H9 (cell line): Measurements from ENCODE around the gene PCGF5. TPM values are rescaled to one million over a fixed set of nuclear protein-coding genes. Genes with fewer than 3 reads are reported as not detected.

Source experiments
- DNase-seq: peaks from one replicate; pipeline ENCODE4 v3.0.0-alpha.2; 2017
- H2AFZ ChIP-seq: one replicate; pipeline ENCODE4 v1.6.1; 2013; ENCODE audit warnings: mild to moderate bottlenecking, low read length, control low read depth, moderate library complexity
- H2AK5ac ChIP-seq: 2 replicates; pipeline ENCODE4 v1.6.1; 2013; ENCODE audit warnings: low read length, control low read depth, mixed read lengths; ENCODE audit not compliant: insufficient read length
- H2BK120ac ChIP-seq: one replicate; pipeline ENCODE4 v1.6.1; 2013; ENCODE audit warnings: low read depth, mild to moderate bottlenecking, low read length, control low read depth, inconsistent platforms; ENCODE audit not compliant: poor library complexity, severe bottlenecking
- H2BK12ac ChIP-seq: 2 replicates; pipeline ENCODE4 v1.6.1; 2013; ENCODE audit warnings: low read length, control low read depth, mixed read lengths, low read depth; ENCODE audit not compliant: insufficient read length
- H2BK15ac ChIP-seq: 2 replicates; pipeline ENCODE4 v1.6.1; 2013; ENCODE audit warnings: low read depth, low read length, control low read depth
- H2BK20ac ChIP-seq: one replicate; pipeline ENCODE4 v1.6.1; 2013; ENCODE audit warnings: low read depth, mild to moderate bottlenecking, low read length, control low read depth, inconsistent platforms; ENCODE audit not compliant: poor library complexity, severe bottlenecking
- H2BK5ac ChIP-seq: 2 replicates; pipeline ENCODE4 v1.6.1; 2013; ENCODE audit warnings: low read length, control low read depth, mixed read lengths; ENCODE audit not compliant: insufficient read length
- H3K14ac ChIP-seq: 2 replicates; pipeline ENCODE4 v1.6.1; 2013; ENCODE audit warnings: low read length, control low read depth; ENCODE audit not compliant: insufficient read depth
- H3K18ac ChIP-seq: 2 replicates; pipeline ENCODE4 v1.6.1; 2013; ENCODE audit warnings: low read depth, mild to moderate bottlenecking, mixed read lengths, low read length, control low read depth; ENCODE audit not compliant: insufficient read length
- H3K23ac ChIP-seq: 2 replicates; pipeline ENCODE4 v1.6.1; 2013; ENCODE audit warnings: low read length, control low read depth, mixed read lengths, low read depth; ENCODE audit not compliant: insufficient read length
- H3K23me2 ChIP-seq: 2 replicates; pipeline ENCODE4 v1.6.1; 2013; ENCODE audit warnings: low read depth, mild to moderate bottlenecking, mixed read lengths, low read length, control low read depth; ENCODE audit not compliant: insufficient read length, poor library complexity, severe bottlenecking
- H3K27ac ChIP-seq: 2 replicates; pipeline ENCODE4 v1.5.1; 2013; ENCODE audit warnings: low read length, control low read depth, mixed read lengths, low read depth; ENCODE audit not compliant: insufficient read length
- H3K27me3 ChIP-seq: 2 replicates; pipeline ENCODE4 v1.6.1; 2013; ENCODE audit warnings: low read length, control low read depth, inconsistent platforms; ENCODE audit not compliant: insufficient read depth
- H3K4ac ChIP-seq: 2 replicates; pipeline ENCODE4 v1.6.1; 2013; ENCODE audit warnings: low read depth, mild to moderate bottlenecking, control low read depth, inconsistent platforms, low read length, moderate library complexity
- H3K4me1 ChIP-seq: 2 replicates; pipeline ENCODE4 v1.6.1; 2013; ENCODE audit warnings: low read length, control low read depth, inconsistent platforms; ENCODE audit not compliant: insufficient read depth
- H3K4me2 ChIP-seq: 2 replicates; pipeline ENCODE4 v1.6.1; 2013; ENCODE audit warnings: low read length, control low read depth, mixed read lengths; ENCODE audit not compliant: insufficient read length, insufficient read depth
- H3K56ac ChIP-seq: 2 replicates; pipeline ENCODE4 v1.6.1; 2013; ENCODE audit warnings: low read depth, mild to moderate bottlenecking, mixed read lengths, low read length, control low read depth; ENCODE audit not compliant: insufficient read length
- H3K79me1 ChIP-seq: 2 replicates; pipeline ENCODE4 v1.6.1; 2013; ENCODE audit warnings: low read depth, mild to moderate bottlenecking, moderate library complexity, low read length, control low read depth, inconsistent platforms; ENCODE audit not compliant: insufficient read depth, poor library complexity, severe bottlenecking
- H3K79me2 ChIP-seq: 2 replicates; pipeline ENCODE4 v1.6.1; 2013; ENCODE audit warnings: low read length, control low read depth, inconsistent platforms; ENCODE audit not compliant: insufficient read depth
- H3K9ac ChIP-seq: 2 replicates; pipeline ENCODE4 v1.6.1; 2013; ENCODE audit warnings: low read length, control low read depth, mixed read lengths; ENCODE audit not compliant: insufficient read length; ENCODE audit errors: extremely low read depth
- H3K9me3 ChIP-seq: one replicate; pipeline ENCODE4 v1.6.1; 2013; ENCODE audit warnings: low read depth, low read length, inconsistent platforms; ENCODE audit not compliant: control insufficient read depth
- H3T11ph ChIP-seq: one replicate; pipeline ENCODE4 v1.6.1; 2013; ENCODE audit warnings: mild to moderate bottlenecking, low read length, control low read depth, inconsistent platforms
- H4K20me1 ChIP-seq: one replicate; pipeline ENCODE4 v1.6.1; 2013; ENCODE audit not compliant: control insufficient read depth, insufficient read length, insufficient read depth
- H4K5ac ChIP-seq: 2 replicates; pipeline ENCODE4 v1.6.1; 2013; ENCODE audit warnings: low read depth, mild to moderate bottlenecking, mixed read lengths, low read length, control low read depth; ENCODE audit not compliant: insufficient read length
- H4K8ac ChIP-seq: replicated peaks from 2 replicates; pipeline ENCODE4 v1.6.1; 2013; ENCODE audit warnings: low read length, control low read depth, mixed read lengths, low read depth; ENCODE audit not compliant: insufficient read length
- H4K91ac ChIP-seq: 2 replicates; pipeline ENCODE4 v1.6.1; 2013; ENCODE audit warnings: low read depth, mild to moderate bottlenecking, moderate library complexity, mixed read lengths, low read length, control low read depth; ENCODE audit not compliant: insufficient read length
- H3K27ac Mint-ChIP-seq, 3 experiments: 2 replicates in 2 of 3; 3 replicates in 1 of 3; pipeline ENCODE4 v1.8.0; 2020 to 2021; ENCODE audit warnings: mixed read lengths in 3 of 3, mild to moderate bottlenecking in 1 of 3, moderate library complexity in 1 of 3
- H3K27me3 Mint-ChIP-seq: 2 replicates; pipeline ENCODE4 v1.8.0; 2021; ENCODE audit warnings: low read depth, mild to moderate bottlenecking, moderate library complexity, mixed read lengths
- H3K36me3 Mint-ChIP-seq, 3 experiments: 2 replicates in 2 of 3; 3 replicates in 1 of 3; pipeline ENCODE4 v1.8.0; 2020 to 2021; ENCODE audit warnings: low read depth in 3 of 3, mixed read lengths in 3 of 3; ENCODE audit not compliant: insufficient read depth in 1 of 3
- H3K4me1 Mint-ChIP-seq, 2 experiments: 2 replicates each; pipeline ENCODE4 v1.8.0; 2020; ENCODE audit warnings: mixed read lengths in 2 of 2
- H3K4me3 Mint-ChIP-seq, 2 experiments: 2 replicates in 1 of 2; 3 replicates in 1 of 2; pipeline ENCODE4 v1.8.0; 2020 to 2021; ENCODE audit warnings: mild to moderate bottlenecking in 2 of 2, mixed read lengths in 2 of 2, moderate library complexity in 1 of 2
- H3K9me3 Mint-ChIP-seq, 2 experiments: 2 replicates in 1 of 2; 3 replicates in 1 of 2; pipeline ENCODE4 v1.8.0; 2020; ENCODE audit warnings: mild to moderate bottlenecking in 2 of 2, mixed read lengths in 2 of 2, moderate library complexity in 1 of 2
- total RNA-seq: library from RNA; stranded (reverse); gene quantifications from 2 replicates; pipeline ENCODE4 v1.2.1, GENCODE V29; 2021
- TF ChIP-seq, protein P1 (sequence below): fragments of 200-600 bp; sonication (generic); conservative IDR thresholded peaks from 3 replicates; pipeline ENCODE4 v1.8.0; 2021; ENCODE audit warnings: antibody characterized with exemption, mild to moderate bottlenecking

PCGF5 gene
- total RNA-seq, 1 experiment from 2014 or later: 6.9 TPM

DNA sequence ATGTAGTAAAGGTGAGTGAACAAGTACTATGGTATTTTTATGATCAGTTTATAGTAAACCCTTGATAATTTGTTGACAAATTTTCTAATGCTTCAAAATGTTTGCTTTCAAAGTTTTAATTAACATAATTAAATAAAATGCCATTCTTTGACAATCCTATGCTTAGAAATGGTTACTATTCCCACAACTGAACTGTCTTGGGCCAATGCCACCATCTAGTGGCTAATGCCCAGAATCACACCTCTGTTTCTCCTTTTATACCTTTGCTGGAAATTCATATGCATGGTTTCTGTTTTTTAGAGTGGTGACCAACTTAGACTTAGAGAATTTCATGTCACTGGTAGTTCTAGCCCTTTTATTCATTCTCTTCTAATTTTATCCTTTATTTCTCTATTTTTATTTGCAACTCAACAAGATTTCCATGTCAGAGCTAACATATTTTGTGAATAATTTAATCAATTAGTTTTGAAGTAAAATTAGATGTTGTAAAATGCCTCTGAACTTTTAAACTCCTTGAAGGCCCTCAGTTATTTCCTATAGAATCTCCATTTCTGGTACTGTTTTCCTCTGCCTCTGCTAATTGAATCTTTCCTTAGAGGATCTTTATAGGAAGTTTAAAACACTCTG is 31.1 kb downstream of the PCGF5 start:
- H4K20me1 ChIP-seq: no peaks in the 10 kb centered on the region
- H3K27ac ChIP-seq: no peak overlapping the region
- TF ChIP-seq, protein P1, sequence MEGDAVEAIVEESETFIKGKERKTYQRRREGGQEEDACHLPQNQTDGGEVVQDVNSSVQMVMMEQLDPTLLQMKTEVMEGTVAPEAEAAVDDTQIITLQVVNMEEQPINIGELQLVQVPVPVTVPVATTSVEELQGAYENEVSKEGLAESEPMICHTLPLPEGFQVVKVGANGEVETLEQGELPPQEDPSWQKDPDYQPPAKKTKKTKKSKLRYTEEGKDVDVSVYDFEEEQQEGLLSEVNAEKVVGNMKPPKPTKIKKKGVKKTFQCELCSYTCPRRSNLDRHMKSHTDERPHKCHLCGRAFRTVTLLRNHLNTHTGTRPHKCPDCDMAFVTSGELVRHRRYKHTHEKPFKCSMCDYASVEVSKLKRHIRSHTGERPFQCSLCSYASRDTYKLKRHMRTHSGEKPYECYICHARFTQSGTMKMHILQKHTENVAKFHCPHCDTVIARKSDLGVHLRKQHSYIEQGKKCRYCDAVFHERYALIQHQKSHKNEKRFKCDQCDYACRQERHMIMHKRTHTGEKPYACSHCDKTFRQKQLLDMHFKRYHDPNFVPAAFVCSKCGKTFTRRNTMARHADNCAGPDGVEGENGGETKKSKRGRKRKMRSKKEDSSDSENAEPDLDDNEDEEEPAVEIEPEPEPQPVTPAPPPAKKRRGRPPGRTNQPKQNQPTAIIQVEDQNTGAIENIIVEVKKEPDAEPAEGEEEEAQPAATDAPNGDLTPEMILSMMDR: peak; percentile 97
- H2BK12ac ChIP-seq: no peak overlapping the region
- no peaks in the 10 kb centered on the region for H3K4me1 ChIP-seq
- no peak overlapping the region for H4K8ac ChIP-seq
- H2BK15ac ChIP-seq: no peak overlapping the region
- H2BK5ac ChIP-seq: no peak overlapping the region
- H2BK120ac ChIP-seq: no peak overlapping the region
- H2AFZ ChIP-seq: no peak overlapping the region
- H3T11ph ChIP-seq: no peak overlapping the region
- H3K27ac Mint-ChIP-seq: no peak overlapping the region
- no peaks in the 10 kb centered on the region for H3K79me2 ChIP-seq
- H3K27me3 Mint-ChIP-seq: peaks cover 1% of the 10 kb centered on the region; the same call in 1 of the 2 replicates
- no peak overlapping the region for H3K4me3 Mint-ChIP-seq
- no peak overlapping the region for H3K18ac ChIP-seq
- no peaks in the 10 kb centered on the region for H3K4me1 Mint-ChIP-seq
- DNase-seq: no peak
- no peaks in the 10 kb centered on the region for H3K79me1 ChIP-seq
- no peaks in the 10 kb centered on the region for H3K27me3 ChIP-seq
- no peak overlapping the region for H3K23ac ChIP-seq
- no peak overlapping the region for H4K91ac ChIP-seq
- H2BK20ac ChIP-seq: no peak overlapping the region
- H3K36me3 Mint-ChIP-seq: 0 out of 7 replicates have a peak, but pooled peaks cover 0 to 1% (median 0%) of the 10 kb centered on the region in 3 experiments
- H3K9ac ChIP-seq: no peak overlapping the region
- H3K4me2 ChIP-seq: no peak overlapping the region
- no peaks in the 10 kb centered on the region for H3K23me2 ChIP-seq
- H3K14ac ChIP-seq: no peak overlapping the region
- H3K9me3 Mint-ChIP-seq: peaks cover 3 to 4% of the 10 kb centered on the region in 2 experiments; a peak in 2 of 5 replicates
- no peaks in the 10 kb centered on the region for H3K9me3 ChIP-seq
- H3K56ac ChIP-seq: no peak overlapping the region
- no peak overlapping the region for H4K5ac ChIP-seq
- H3K4ac ChIP-seq: no peak overlapping the region
- no peak overlapping the region for H2AK5ac ChIP-seq
